ENCODE measurements around the gene SMAP2.

Gene SMAP2

GRCh38 chr1:40382601-40383000, 9.1 kb downstream of the SMAP2 start:
- H3K27ac ChIP-seq (ENCODE audit: extremely low read depth, low read depth, low read length) = no peak overlapping the region
- H3K9me3 ChIP-seq (ENCODE audit: control insufficient read depth, insufficient read depth, low read depth, low read length) = no peaks in the 10 kb centered on the region
- ChIA-PET CTCF (interaction anchor here (0.6 kb wide), 1 partner anchor 311 kb away, joined by 3 read pairs; no protein-coding TSS in a partner anchor), POLR2A (interaction anchor here (0.9 to 5.2 kb wide), 2 partner anchors 9 to 125 kb away, joined by 3 to 22 read pairs; partner anchors contain the start of genes SMAP2 and ZMPSTE24)
- H3K4me1 ChIP-seq (ENCODE audit: control insufficient read depth, insufficient read depth, low read length) = peaks cover 14% of the 10 kb centered on the region; the same call in 1 of the 2 replicates
- H3K4me3 ChIP-seq (ENCODE audit: low read depth, low read length) = no peak overlapping the region
- no peak for TF ChIP-seq ZFP3 (tag by site-specific recombination; IDR thresholded peaks at IDR 0.05; ENCODE audit: low read depth)
- TF ChIP-seq ZBTB10 (tag by site-specific recombination; IDR thresholded peaks at IDR 0.05) = no peak
- TF ChIP-seq ZNF670 (tag by site-specific recombination; IDR thresholded peaks at IDR 0.05; ENCODE audit: low read depth) = no peak
- no peak for TF ChIP-seq ZNF221 (tag by site-specific recombination; IDR thresholded peaks at IDR 0.05; ENCODE audit: borderline replicate concordance)
- no peak for TF ChIP-seq KLF17 (tag by site-specific recombination; IDR thresholded peaks at IDR 0.05)
- no peak for TF ChIP-seq ZNF24 (tag by site-specific recombination; IDR thresholded peaks at IDR 0.05)
- no peak for TF ChIP-seq ZNF707 (tag by site-specific recombination; IDR thresholded peaks at IDR 0.05)
- TF ChIP-seq KLF1 (tag by site-specific recombination; IDR thresholded peaks at IDR 0.05) = no peak
- no peak for TF ChIP-seq ZNF280C (tag by site-specific recombination; IDR thresholded peaks at IDR 0.05)
- TF ChIP-seq ZNF600 (tag by site-specific recombination; IDR thresholded peaks at IDR 0.05) = no peak
- no peak for TF ChIP-seq ZNF777 (tag by site-specific recombination; IDR thresholded peaks at IDR 0.05; ENCODE audit: borderline replicate concordance)
- no peak for TF ChIP-seq ZNF76 (tag by site-specific recombination; IDR thresholded peaks at IDR 0.05; ENCODE audit: borderline replicate concordance, low read depth)
- TF ChIP-seq ZNF660 (tag by site-specific recombination; IDR thresholded peaks at IDR 0.05) = no peak
- TF ChIP-seq ZNF37A (tag by site-specific recombination; IDR thresholded peaks at IDR 0.05) = no peak
- TF ChIP-seq ZNF473 (tag by site-specific recombination; IDR thresholded peaks at IDR 0.05) = no peak
- no peak for TF ChIP-seq SP7 (tag by site-specific recombination; IDR thresholded peaks at IDR 0.05)
- TF ChIP-seq ZFHX2 (tag by site-specific recombination; conservative IDR thresholded peaks at IDR 0.05) = no peak
- TF ChIP-seq ZNF148 (tag by site-specific recombination; IDR thresholded peaks at IDR 0.05; ENCODE audit: borderline replicate concordance) = no peak
- no peaks in the 10 kb centered on the region for H3K36me3 ChIP-seq (ENCODE audit: control insufficient read depth in 2 of 2, insufficient read depth in 1 of 2, low read length in 2 of 2)
